A673 (cell line): Measurements from ENCODE around the gene CDH23.

Experiments used
- CTCF ChIP-seq: fragments of 300-800, 200-600 bp; sonication (generic); conservative IDR thresholded peaks from 2 replicates; pipeline ENCODE4 v1.5.1; 2017; ENCODE audit warnings: low read depth, mild to moderate bottlenecking, antibody characterized with exemption, low read length, moderate library complexity, mixed read lengths
- EZH2 ChIP-seq: fragments of 200-600 bp; sonication (generic); IDR thresholded peaks from 2 replicates; pipeline ENCODE4 v1.6.1; 2017; ENCODE audit warnings: borderline replicate concordance, low read depth, mild to moderate bottlenecking, mixed read lengths, antibody characterized with exemption, low read length; ENCODE audit not compliant: poor library complexity, severe bottlenecking

GRCh38 chr10:71543608-71544170, 147.0 kb downstream of the CDH23 start:
- TF ChIP-seq CTCF (no peak), EZH2 (no peak)
